ENCODE data around the gene STX17. TPM values are rescaled to one million over a fixed set of nuclear protein-coding genes. Genes with fewer than 3 reads are reported as not detected.

STX17 gene
- total RNA-seq, 4 donors from 2014 or later = 6.7 to 363 (median 37.1) TPM

- Histone ChIP-seq H3K4me3 (no peak overlapping the region), H3K36me3 (peaks cover 0 to 16% (median 0%) of the 10 kb centered on the region in 4 donors), H3K4me1 (no peaks in the 10 kb centered on the region), H3K27ac (no peak overlapping the region), H3K9me3 (peaks cover 7 to 9% of the 10 kb centered on the region in 2 donors), H3K27me3 (no peaks in the 10 kb centered on the region)
- no peak for DNase-seq
- intact Hi-C loops (cut with DNase I; ENCODE audit: low total_unique reads) = no loop called here
- 94 to 100% methylated on average over 3 to 6 of the region's 6 CpGs for WGBS, 2 donors (ENCODE audit: low coverage in 1 of 2)
- in situ Hi-C loops (cut with MboI; ENCODE audit: low pct_ligation_motif_present in 1 of 4, low pct_unique_long_range_greater_than_20kb in 1 of 4, low sequenced_read_pairs in 3 of 4) = no loop called here
- TF ChIP-seq POLR2AphosphoS5 (IDR thresholded peaks at IDR 0.05) = no peak
- TF ChIP-seq CTCF (IDR thresholded peaks at IDR 0.05) = no peak
- TF ChIP-seq POLR2A (IDR thresholded peaks at IDR 0.05) = no peak
- no peak for TF ChIP-seq EP300 (IDR thresholded peaks at IDR 0.05; ENCODE audit: low read depth)
Observed at GRCh38 chr9:99931155-99931840, 24.8 kb downstream of the STX17 start.

GRCh38 chr9:99936947-99937587, 30.6 kb downstream of the STX17 start:
- no peak overlapping the region for H3K27ac ChIP-seq
- WGBS, 2 donors (ENCODE audit: low coverage in 1 of 2) = 94 to 100% methylated on average over 4 of the region's 4 CpGs
- intact Hi-C loops (cut with DNase I; ENCODE audit: low total_unique reads) = no loop called here

GRCh38 chr9:99947395-99947794, 40.9 kb downstream of the STX17 start:
- Histone ChIP-seq H3K27ac (no peak overlapping the region), H3K4me3 (no peak overlapping the region), H3K9me3 (no peaks in the 10 kb centered on the region), H3K36me3 (peaks cover 0 to 15% (median 4%) of the 10 kb centered on the region in 4 donors), H3K4me1 (peaks cover 0 to 6% (median 0%) of the 10 kb centered on the region in 4 donors), H3K27me3 (no peaks in the 10 kb centered on the region)
- in situ Hi-C loops (cut with MboI; ENCODE audit: low pct_ligation_motif_present in 1 of 4, low pct_unique_long_range_greater_than_20kb in 1 of 4, low sequenced_read_pairs in 3 of 4) = no loop called here
- TF ChIP-seq EP300 (IDR thresholded peaks at IDR 0.05; ENCODE audit: low read depth) (no peak), POLR2A (IDR thresholded peaks at IDR 0.05) (no peak)
- 79 to 80% methylated on average over 1 to 3 of the region's 3 CpGs for WGBS, 2 donors (ENCODE audit: low coverage in 1 of 2)
- DNase-seq = no peak
- intact Hi-C loops (cut with DNase I; ENCODE audit: low total_unique reads) = no loop called here

More at GRCh38 chr9:99936947-99937587, 30.6 kb downstream of the STX17 start:
- Histone ChIP-seq H3K4me3 (no peak overlapping the region), H3K9me3 (peaks cover 9 to 10% of the 10 kb centered on the region in 2 donors), H3K36me3 (no peaks in the 10 kb centered on the region), H3K4me1 (no peaks in the 10 kb centered on the region), H3K27me3 (no peaks in the 10 kb centered on the region)
- no peak for DNase-seq
- TF ChIP-seq POLR2AphosphoS5 (IDR thresholded peaks at IDR 0.05) (no peak), EP300 (IDR thresholded peaks at IDR 0.05; ENCODE audit: low read depth) (no peak), POLR2A (IDR thresholded peaks at IDR 0.05) (no peak), CTCF (IDR thresholded peaks at IDR 0.05) (no peak)
- in situ Hi-C loops (cut with MboI; ENCODE audit: low pct_ligation_motif_present in 1 of 4, low pct_unique_long_range_greater_than_20kb in 1 of 4, low sequenced_read_pairs in 3 of 4) = no loop called here

- no peak overlapping the region for H3K4me3 ChIP-seq
- peaks cover 0 to 15% (median 4%) of the 10 kb centered on the region in 4 donors for H3K36me3 ChIP-seq
- peaks cover 0 to 6% (median 0%) of the 10 kb centered on the region in 4 donors for H3K4me1 ChIP-seq
- WGBS, 2 donors (ENCODE audit: low coverage in 1 of 2) = 91 to 98% methylated on average over 2 of the region's 2 CpGs
- intact Hi-C loops (cut with DNase I; ENCODE audit: low total_unique reads) = no loop called here
- in situ Hi-C loops (cut with MboI; ENCODE audit: low pct_ligation_motif_present in 1 of 4, low pct_unique_long_range_greater_than_20kb in 1 of 4, low sequenced_read_pairs in 3 of 4) = no loop called here
- no peak overlapping the region for H3K27ac ChIP-seq
- no peaks in the 10 kb centered on the region for H3K27me3 ChIP-seq
- DNase-seq = no peak
- H3K9me3 ChIP-seq = no peaks in the 10 kb centered on the region
- TF ChIP-seq POLR2AphosphoS5 (IDR thresholded peaks at IDR 0.05) (no peak), POLR2A (IDR thresholded peaks at IDR 0.05) (no peak), CTCF (IDR thresholded peaks at IDR 0.05) (no peak), EP300 (IDR thresholded peaks at IDR 0.05; ENCODE audit: low read depth) (no peak)
Observed at GRCh38 chr9:99948482-99948881, 42.0 kb downstream of the STX17 start.
